MM.1S (cell line): Measurements from ENCODE around the gene NABP1.

Experiments
- DNase-seq: peaks from one replicate; pipeline ENCODE4 v3.0.0-alpha.2; 2015
- H2AFZ ChIP-seq: fragments of 300-600 bp; sonication (generic); 2 replicates; pipeline ENCODE4 v1.6.0; 2016; ENCODE audit warnings: antibody characterized with exemption, low read length
- H3F3A ChIP-seq: fragments of 300-600 bp; sonication (generic); 2 replicates; pipeline ENCODE4 v1.6.1; 2016; ENCODE audit warnings: mild to moderate bottlenecking, antibody characterized with exemption, low read length, moderate library complexity, mixed read lengths; ENCODE audit not compliant: insufficient read depth
- H3K27ac ChIP-seq: fragments of 300-600 bp; sonication (generic); 2 replicates; pipeline ENCODE4 v1.5.1; 2016; ENCODE audit warnings: mild to moderate bottlenecking, low read length
- H3K27me3 ChIP-seq: fragments of 300-600 bp; sonication (generic); replicated peaks from 2 replicates; pipeline ENCODE4 v1.6.0; 2016; ENCODE audit warnings: low read length; ENCODE audit not compliant: insufficient read depth
- H3K36me3 ChIP-seq: fragments of 300-600 bp; sonication (generic); replicated peaks from 2 replicates; pipeline ENCODE4 v1.6.1; 2016; ENCODE audit warnings: mild to moderate bottlenecking, low read length, mixed read lengths; ENCODE audit not compliant: insufficient read depth
- H3K4me1 ChIP-seq: fragments of 300-600 bp; sonication (generic); 2 replicates; pipeline ENCODE4 v1.6.1; 2016; ENCODE audit warnings: low read length, mixed read lengths
- H3K4me2 ChIP-seq: fragments of 300-600 bp; sonication (generic); 2 replicates; pipeline ENCODE4 v1.6.0; 2016; ENCODE audit warnings: low read depth, low read length
- H3K4me3 ChIP-seq: fragments of 300-600 bp; sonication (generic); 2 replicates; pipeline ENCODE4 v1.5.1; 2016; ENCODE audit warnings: low read length, mixed read lengths
- H3K79me2 ChIP-seq: fragments of 300-600 bp; sonication (generic); 2 replicates; pipeline ENCODE4 v1.6.1; 2016; ENCODE audit warnings: mixed run types, low read length, mixed read lengths
- H3K9ac ChIP-seq: fragments of 300-600 bp; sonication (generic); 2 replicates; pipeline ENCODE4 v1.6.1; 2016; ENCODE audit warnings: low read length, mixed read lengths
- H3K9me2 ChIP-seq: fragments of 300-600 bp; sonication (generic); replicated peaks from 2 replicates; pipeline ENCODE4 v1.6.1; 2016; ENCODE audit warnings: mild to moderate bottlenecking, low read length, mixed read lengths; ENCODE audit not compliant: insufficient read depth
- H3K9me3 ChIP-seq: fragments of 300-600 bp; sonication (generic); replicated peaks from 2 replicates; pipeline ENCODE4 v1.6.1; 2016; ENCODE audit warnings: mild to moderate bottlenecking, low read length, mixed read lengths; ENCODE audit not compliant: insufficient read depth
- H4K20me1 ChIP-seq: fragments of 300-600 bp; sonication (generic); 2 replicates; pipeline ENCODE4 v1.6.1; 2016; ENCODE audit warnings: mild to moderate bottlenecking, low read length, moderate library complexity, mixed read lengths; ENCODE audit not compliant: insufficient read depth
- CTCF ChIP-seq: fragments of 300-600 bp; sonication (generic); IDR thresholded peaks from 2 replicates; pipeline ENCODE4 v1.5.1; 2016; ENCODE audit warnings: antibody characterized with exemption, low read length, mixed read lengths
- EZH2 ChIP-seq: fragments of 300-600 bp; sonication (generic); optimal IDR thresholded peaks from 2 replicates; pipeline ENCODE3; 2017; ENCODE audit warnings: low read depth, mild to moderate bottlenecking, antibody characterized with exemption, low read length, mixed read lengths
- EZH2phosphoT487 ChIP-seq: fragments of 300-600 bp; sonication (generic); IDR thresholded peaks from 2 replicates; pipeline ENCODE4 v1.6.1; 2018; ENCODE audit warnings: antibody characterized with exemption, low read length

The NABP1 gene

GRCh38 chr2:191687867-191688266 is 9.9 kb downstream of the NABP1 start:
- Histone ChIP-seq H3K36me3 (peaks cover 23% of the 10 kb centered on the region), H3K9me3 (no peaks in the 10 kb centered on the region), H3K79me2 (peaks cover 22% of the 10 kb centered on the region), H3K4me3 (no peak overlapping the region), H3K9me2 (no peaks in the 10 kb centered on the region), H3K27ac (no peak overlapping the region), H4K20me1 (no peaks in the 10 kb centered on the region), H3K4me1 (0 out of 2 replicates have a peak, but pooled peaks cover 7% of the 10 kb centered on the region), H3K9ac (no peak overlapping the region), H3K4me2 (no peak overlapping the region), H3F3A (peaks cover 38% of the 10 kb centered on the region), H2AFZ (no peak overlapping the region), H3K27me3 (no peaks in the 10 kb centered on the region)
- no peak for DNase-seq
- TF ChIP-seq EZH2 (no peak), EZH2phosphoT487 (no peak), CTCF (no peak)

- Histone ChIP-seq H3K4me3 (no peak overlapping the region), H3K36me3 (peaks cover 23% of the 10 kb centered on the region), H3K9ac (no peak overlapping the region), H2AFZ (no peak overlapping the region), H4K20me1 (no peaks in the 10 kb centered on the region), H3K27me3 (no peaks in the 10 kb centered on the region), H3F3A (peaks cover 41% of the 10 kb centered on the region), H3K4me2 (no peak overlapping the region), H3K9me2 (no peaks in the 10 kb centered on the region), H3K9me3 (no peaks in the 10 kb centered on the region), H3K4me1 (no peaks in the 10 kb centered on the region), H3K79me2 (peaks cover 12% of the 10 kb centered on the region; the same call in 1 of the 2 replicates), H3K27ac (no peak overlapping the region)
- TF ChIP-seq EZH2 (no peak), EZH2phosphoT487 (no peak)
- DNase-seq, result no peak
Measured at GRCh38 chr2:191688934-191689695, 11.2 kb downstream of the NABP1 start.

GRCh38 chr2:191690327-191690726 is 12.4 kb downstream of the NABP1 start:
- Histone ChIP-seq H3K36me3 (peaks cover 23% of the 10 kb centered on the region), H4K20me1 (no peaks in the 10 kb centered on the region), H3F3A (peaks cover 47% of the 10 kb centered on the region), H3K4me3 (no peak overlapping the region), H3K9me3 (no peaks in the 10 kb centered on the region), H3K27ac (no peak overlapping the region), H3K4me2 (no peak overlapping the region), H3K27me3 (no peaks in the 10 kb centered on the region), H3K79me2 (0 out of 2 replicates have a peak, but pooled peaks cover 6% of the 10 kb centered on the region), H2AFZ (no peak overlapping the region), H3K9me2 (no peaks in the 10 kb centered on the region), H3K9ac (no peak overlapping the region), H3K4me1 (no peaks in the 10 kb centered on the region)
- no peak for DNase-seq
- TF ChIP-seq EZH2, result no peak
- TF ChIP-seq CTCF, result no peak
- no peak for TF ChIP-seq EZH2phosphoT487
